Osteocyte (in vitro differentiated cells): Measurements from ENCODE around the gene DLEC1. TPM values are rescaled to one million over a fixed set of nuclear protein-coding genes. Genes with fewer than 3 reads are reported as not detected.
A peak's percentile ranks its signal among the peaks of the same experiment; 100 is the strongest.

ENCODE experiments used
- DNase-seq: peaks from one replicate; pipeline ENCODE4 v3.0.0; 2021; ENCODE audit warnings: mixed read lengths; ENCODE audit not compliant: unreplicated experiment; ENCODE audit errors: extremely low spot score
- H3K27ac Mint-ChIP-seq: one replicate; pipeline ENCODE4 v1.8.0; 2021; ENCODE audit warnings: mild to moderate bottlenecking, mixed read lengths; ENCODE audit not compliant: unreplicated experiment
- H3K27me3 Mint-ChIP-seq: one replicate; pipeline ENCODE4 v1.8.0; 2021; ENCODE audit warnings: mixed read lengths; ENCODE audit not compliant: unreplicated experiment
- H3K36me3 Mint-ChIP-seq: one replicate; pipeline ENCODE4 v1.8.0; 2021; ENCODE audit warnings: mixed read lengths; ENCODE audit not compliant: unreplicated experiment
- H3K4me1 Mint-ChIP-seq: one replicate; pipeline ENCODE4 v1.8.0; 2021; ENCODE audit warnings: mixed read lengths; ENCODE audit not compliant: unreplicated experiment
- H3K4me3 Mint-ChIP-seq: one replicate; pipeline ENCODE4 v1.8.0; 2021; ENCODE audit warnings: mild to moderate bottlenecking, moderate library complexity, mixed read lengths; ENCODE audit not compliant: unreplicated experiment
- H3K9me3 Mint-ChIP-seq: one replicate; pipeline ENCODE4 v1.8.0; 2021; ENCODE audit warnings: mixed read lengths; ENCODE audit not compliant: unreplicated experiment
- total RNA-seq: library from RNA; stranded (reverse); gene quantifications from 2 replicates; pipeline ENCODE4 v1.2.1, GENCODE V29; 2021
- TF ChIP-seq, protein P1 (sequence below): fragments of 200-600 bp; sonication (generic); IDR thresholded peaks from 2 replicates; pipeline ENCODE4 v1.5.0; 2021; ENCODE audit warnings: antibody characterized with exemption, mild to moderate bottlenecking, moderate library complexity

Gene DLEC1
- total RNA-seq, 1 donor from 2014 or later = 0.62 TPM

DNA sequence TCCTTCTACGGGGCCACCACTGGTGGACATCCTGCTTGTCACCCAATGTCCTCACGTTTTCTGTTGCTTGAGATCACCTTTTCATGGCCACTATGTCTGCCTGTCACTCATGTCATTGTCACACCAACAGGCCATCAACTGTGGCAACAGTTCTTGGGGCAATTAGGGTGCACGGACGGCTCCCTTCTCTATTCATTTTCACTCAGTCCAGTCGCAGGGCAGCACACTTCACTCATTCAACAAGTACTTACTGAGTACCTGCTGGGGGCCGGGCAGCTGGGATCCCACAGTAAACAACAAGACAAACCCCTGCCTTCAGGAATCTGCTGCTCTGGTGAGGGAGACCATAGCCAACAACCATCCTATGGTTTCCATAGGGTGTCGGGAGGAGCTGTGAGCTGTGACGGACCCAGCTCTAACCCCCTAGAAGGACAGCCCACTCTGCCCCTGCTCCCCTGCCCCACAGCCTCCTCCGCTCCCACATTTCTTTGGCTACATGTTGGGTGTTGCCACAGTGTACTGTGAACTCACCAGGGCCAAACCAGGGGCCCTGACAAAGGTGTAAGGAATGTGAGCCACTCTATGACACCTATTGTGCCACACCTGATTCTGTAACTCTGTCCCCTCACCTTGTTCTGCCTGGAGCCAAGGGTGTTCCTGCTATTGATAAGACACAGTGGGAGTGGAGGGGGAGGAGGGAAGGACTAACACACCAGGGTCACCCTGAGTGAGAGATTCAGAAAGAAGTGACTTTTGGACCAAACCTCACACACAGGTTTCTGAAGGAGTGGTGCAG lies 46.5 kb upstream of the DLEC1 start:
- H3K4me3 Mint-ChIP-seq = no peak overlapping the region
- H3K27ac Mint-ChIP-seq = no peak overlapping the region
- TF ChIP-seq, protein P1, sequence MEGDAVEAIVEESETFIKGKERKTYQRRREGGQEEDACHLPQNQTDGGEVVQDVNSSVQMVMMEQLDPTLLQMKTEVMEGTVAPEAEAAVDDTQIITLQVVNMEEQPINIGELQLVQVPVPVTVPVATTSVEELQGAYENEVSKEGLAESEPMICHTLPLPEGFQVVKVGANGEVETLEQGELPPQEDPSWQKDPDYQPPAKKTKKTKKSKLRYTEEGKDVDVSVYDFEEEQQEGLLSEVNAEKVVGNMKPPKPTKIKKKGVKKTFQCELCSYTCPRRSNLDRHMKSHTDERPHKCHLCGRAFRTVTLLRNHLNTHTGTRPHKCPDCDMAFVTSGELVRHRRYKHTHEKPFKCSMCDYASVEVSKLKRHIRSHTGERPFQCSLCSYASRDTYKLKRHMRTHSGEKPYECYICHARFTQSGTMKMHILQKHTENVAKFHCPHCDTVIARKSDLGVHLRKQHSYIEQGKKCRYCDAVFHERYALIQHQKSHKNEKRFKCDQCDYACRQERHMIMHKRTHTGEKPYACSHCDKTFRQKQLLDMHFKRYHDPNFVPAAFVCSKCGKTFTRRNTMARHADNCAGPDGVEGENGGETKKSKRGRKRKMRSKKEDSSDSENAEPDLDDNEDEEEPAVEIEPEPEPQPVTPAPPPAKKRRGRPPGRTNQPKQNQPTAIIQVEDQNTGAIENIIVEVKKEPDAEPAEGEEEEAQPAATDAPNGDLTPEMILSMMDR = no peak
- no peaks in the 10 kb centered on the region for H3K36me3 Mint-ChIP-seq
- peaks cover 11% of the 10 kb centered on the region for H3K4me1 Mint-ChIP-seq
- H3K9me3 Mint-ChIP-seq = no peaks in the 10 kb centered on the region
- H3K27me3 Mint-ChIP-seq = peaks cover 2% of the 10 kb centered on the region
- no peak for DNase-seq

DNA sequence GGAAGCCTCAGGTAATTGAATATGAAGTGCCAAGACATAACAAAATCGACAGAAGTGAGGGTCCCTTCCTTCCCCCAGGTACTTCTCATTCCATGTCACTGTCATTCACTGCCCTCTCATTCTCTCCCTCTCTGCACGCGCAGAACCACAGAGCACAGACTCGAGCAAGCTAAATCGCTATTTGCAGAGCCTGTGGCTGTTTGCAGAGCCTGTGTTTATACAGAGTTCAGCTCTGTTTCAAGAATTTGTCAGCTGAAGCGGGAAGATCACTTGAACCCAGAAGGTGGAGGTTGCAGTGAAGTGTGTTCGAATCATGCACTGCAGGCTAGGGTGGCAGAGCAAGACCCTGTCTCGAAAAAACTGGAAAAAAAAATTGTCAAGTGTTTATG lies 45.9 kb upstream of the DLEC1 start:
- Mint-ChIP-seq H3K4me1 (peaks cover 12% of the 10 kb centered on the region), H3K9me3 (no peaks in the 10 kb centered on the region), H3K27me3 (peaks cover 2% of the 10 kb centered on the region), H3K4me3 (no peak overlapping the region), H3K27ac (no peak overlapping the region), H3K36me3 (no peaks in the 10 kb centered on the region)
- TF ChIP-seq, protein P1 = no peak
- no peak for DNase-seq

DNA sequence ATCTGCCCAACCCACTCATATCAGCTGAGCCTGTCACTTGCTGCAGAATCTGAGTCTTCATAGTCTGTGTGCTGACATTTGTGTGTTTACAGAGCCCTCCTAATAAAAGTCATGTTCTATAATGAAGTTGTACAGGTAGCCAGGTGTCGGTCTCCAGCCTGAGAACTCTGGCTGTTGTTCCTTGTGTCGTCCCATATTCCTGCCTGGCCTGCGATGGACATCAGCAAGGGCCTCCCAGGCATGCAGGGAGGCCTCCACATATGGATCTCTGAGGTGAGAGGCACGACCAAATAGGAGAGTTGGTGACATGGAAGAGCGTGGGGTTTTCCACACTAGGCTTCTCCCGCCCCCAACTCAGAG lies 45.6 kb upstream of the DLEC1 start:
- no peak for DNase-seq
- peak overlapping the region; percentile 77 for H3K4me3 Mint-ChIP-seq

DNA sequence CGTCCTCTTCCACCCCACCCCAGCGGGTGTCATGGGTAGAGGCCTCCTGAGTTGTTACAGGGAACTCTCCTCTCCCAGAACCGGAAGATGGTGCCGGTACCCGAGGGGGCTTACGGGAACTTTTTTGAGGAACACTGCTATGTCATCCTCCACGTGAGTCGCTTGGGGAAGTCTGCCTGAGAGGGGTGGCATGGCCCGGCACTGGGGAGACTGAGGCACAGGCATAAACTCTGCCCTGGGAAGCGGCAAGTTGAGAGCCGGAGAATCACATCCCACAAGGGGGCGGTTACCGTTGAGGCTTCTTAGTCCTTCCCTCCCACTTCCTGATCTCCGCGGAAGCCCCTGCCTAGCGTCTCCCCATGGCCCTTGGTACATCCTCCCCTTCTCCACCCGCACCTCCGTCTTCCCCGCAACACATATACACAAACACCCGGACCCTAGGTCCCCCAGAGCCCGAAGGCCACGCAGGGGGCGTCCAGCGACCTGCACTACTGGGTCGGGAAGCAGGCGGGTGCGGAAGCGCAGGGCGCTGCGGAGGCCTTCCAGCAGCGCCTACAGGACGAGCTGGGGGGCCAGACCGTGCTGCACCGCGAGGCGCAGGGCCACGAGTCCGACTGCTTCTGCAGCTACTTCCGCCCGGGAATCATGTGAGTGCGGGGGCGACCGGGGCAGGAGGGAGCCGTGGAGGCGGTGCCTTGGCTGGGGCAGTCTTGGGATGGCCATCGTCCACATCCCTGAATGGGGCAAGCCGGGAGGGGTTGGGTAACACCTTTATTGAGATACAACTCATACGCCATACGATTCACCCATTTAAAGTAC lies 45.0 kb upstream of the DLEC1 start:
- no peaks in the 10 kb centered on the region for H3K9me3 Mint-ChIP-seq
- H3K4me1 Mint-ChIP-seq = peaks cover 20% of the 10 kb centered on the region
- no peaks in the 10 kb centered on the region for H3K36me3 Mint-ChIP-seq
- peaks cover 2% of the 10 kb centered on the region for H3K27me3 Mint-ChIP-seq
- TF ChIP-seq, protein P1 = no peak
- peak overlapping the region; percentile 77 for H3K4me3 Mint-ChIP-seq
- peak overlapping the region; percentile 63 for H3K27ac Mint-ChIP-seq
- no peak for DNase-seq

More for the DNA sequence above, 45.6 kb upstream of the DLEC1 start:
- Mint-ChIP-seq H3K4me1 (peaks cover 16% of the 10 kb centered on the region), H3K27me3 (peaks cover 2% of the 10 kb centered on the region), H3K27ac (no peak overlapping the region), H3K36me3 (no peaks in the 10 kb centered on the region), H3K9me3 (no peaks in the 10 kb centered on the region)
- TF ChIP-seq, protein P1 = no peak

DNA sequence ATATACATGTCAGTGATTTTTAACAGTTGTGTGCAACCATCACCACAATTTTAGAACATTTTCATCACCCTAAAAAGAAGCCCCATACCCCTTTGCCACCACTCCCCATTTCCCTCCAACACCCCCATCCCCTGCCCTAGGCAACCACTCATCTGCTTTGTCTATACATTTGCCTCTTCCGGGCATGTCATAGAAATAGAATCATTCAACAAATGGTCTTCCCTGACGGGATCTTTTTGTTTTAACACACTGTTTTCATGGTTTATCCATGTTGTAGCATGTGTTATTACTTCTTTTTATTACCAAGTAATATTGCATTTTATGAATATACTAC lies 44.4 kb upstream of the DLEC1 start:
- TF ChIP-seq, protein P1 = no peak
- peaks cover 25% of the 10 kb centered on the region for H3K4me1 Mint-ChIP-seq
- H3K36me3 Mint-ChIP-seq = no peaks in the 10 kb centered on the region
- H3K27me3 Mint-ChIP-seq = peaks cover 2% of the 10 kb centered on the region
- no peak for DNase-seq
- peak overlapping the region; percentile 77 for H3K4me3 Mint-ChIP-seq
- peak overlapping the region; percentile 63 for H3K27ac Mint-ChIP-seq
- H3K9me3 Mint-ChIP-seq = no peaks in the 10 kb centered on the region
